IMR-90 (cell line): Measurements from ENCODE around the gene CCDC194.
"Not testable (repeated sequence)": the region's sequence is repeated elsewhere in the genome, so short reads cannot be mapped to it uniquely, and the experiment has no call there.

ENCODE experiments used
- POLR2A ChIP-seq: IDR thresholded peaks from 2 replicates; pipeline ENCODE4 v1.6.1; 2012; ENCODE audit warnings: mild to moderate bottlenecking, low read depth, low read length
- TF ChIP-seq, protein P1 (sequence below): conservative IDR thresholded peaks from 2 replicates; pipeline ENCODE4 v1.5.1; 2012; ENCODE audit warnings: mild to moderate bottlenecking, low read depth, low read length, improper control_type of control experiment
- TF ChIP-seq, protein P2 (sequence below): fragments of 150-350 bp; IDR thresholded peaks from 2 replicates; pipeline ENCODE4 v1.6.1; 2017; ENCODE audit warnings: mild to moderate bottlenecking, antibody characterized with exemption, low read length, low read depth

GRCh38 chr19:17363852-17364605 lies 30.0 kb downstream of the CCDC194 start:
- TF ChIP-seq, protein P1, sequence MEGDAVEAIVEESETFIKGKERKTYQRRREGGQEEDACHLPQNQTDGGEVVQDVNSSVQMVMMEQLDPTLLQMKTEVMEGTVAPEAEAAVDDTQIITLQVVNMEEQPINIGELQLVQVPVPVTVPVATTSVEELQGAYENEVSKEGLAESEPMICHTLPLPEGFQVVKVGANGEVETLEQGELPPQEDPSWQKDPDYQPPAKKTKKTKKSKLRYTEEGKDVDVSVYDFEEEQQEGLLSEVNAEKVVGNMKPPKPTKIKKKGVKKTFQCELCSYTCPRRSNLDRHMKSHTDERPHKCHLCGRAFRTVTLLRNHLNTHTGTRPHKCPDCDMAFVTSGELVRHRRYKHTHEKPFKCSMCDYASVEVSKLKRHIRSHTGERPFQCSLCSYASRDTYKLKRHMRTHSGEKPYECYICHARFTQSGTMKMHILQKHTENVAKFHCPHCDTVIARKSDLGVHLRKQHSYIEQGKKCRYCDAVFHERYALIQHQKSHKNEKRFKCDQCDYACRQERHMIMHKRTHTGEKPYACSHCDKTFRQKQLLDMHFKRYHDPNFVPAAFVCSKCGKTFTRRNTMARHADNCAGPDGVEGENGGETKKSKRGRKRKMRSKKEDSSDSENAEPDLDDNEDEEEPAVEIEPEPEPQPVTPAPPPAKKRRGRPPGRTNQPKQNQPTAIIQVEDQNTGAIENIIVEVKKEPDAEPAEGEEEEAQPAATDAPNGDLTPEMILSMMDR = not testable (repeated sequence)
- not testable (repeated sequence) for TF ChIP-seq POLR2A
- TF ChIP-seq, protein P2, sequence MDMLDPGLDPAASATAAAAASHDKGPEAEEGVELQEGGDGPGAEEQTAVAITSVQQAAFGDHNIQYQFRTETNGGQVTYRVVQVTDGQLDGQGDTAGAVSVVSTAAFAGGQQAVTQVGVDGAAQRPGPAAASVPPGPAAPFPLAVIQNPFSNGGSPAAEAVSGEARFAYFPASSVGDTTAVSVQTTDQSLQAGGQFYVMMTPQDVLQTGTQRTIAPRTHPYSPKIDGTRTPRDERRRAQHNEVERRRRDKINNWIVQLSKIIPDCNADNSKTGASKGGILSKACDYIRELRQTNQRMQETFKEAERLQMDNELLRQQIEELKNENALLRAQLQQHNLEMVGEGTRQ = not testable (repeated sequence)
